Breast epithelium (tissue), 4 donors: ENCODE data around the gene CTCF. TPM values are rescaled to one million over a fixed set of nuclear protein-coding genes. Genes with fewer than 3 reads are reported as not detected.
A peak's percentile ranks its signal among the peaks of the same experiment; 100 is the strongest.

Experiments
- DNase-seq, 2 donors: peaks; one replicate each; pipeline ENCODE4 v3.0.0-alpha.2; 2019; ENCODE audit warnings: low spot score in 2 of 2
- H3K27ac ChIP-seq, 2 donors: fragments of 200-600 bp; sonication (generic) in 1 of 2; one replicate each; pipeline ENCODE4 v1.5.1; 2016 to 2019; ENCODE audit warnings: mild to moderate bottlenecking in 1 of 2
- H3K27me3 ChIP-seq, 2 donors: fragments of 200-600 bp; sonication (generic) in 1 of 2; one replicate each; pipeline versions ENCODE4 v1.5.1 to v1.6.0; 2017 to 2019; ENCODE audit warnings: control low read depth in 1 of 2, mild to moderate bottlenecking in 1 of 2
- H3K36me3 ChIP-seq: fragments of 200-600 bp; one replicate; pipeline ENCODE4 v1.5.1; 2019
- H3K4me1 ChIP-seq, 2 donors: fragments of 200-600 bp; sonication (generic); one replicate each; pipeline ENCODE4 v1.5.1; 2016 to 2019; ENCODE audit warnings: control low read depth in 1 of 2
- H3K4me3 ChIP-seq, 3 donors: fragments of 200-600 bp; sonication (generic); 1 replicate in 2 of 3; 2 replicates in 1 of 3; pipeline ENCODE4 v1.5.1; 2016 to 2019; ENCODE audit warnings: mild to moderate bottlenecking in 3 of 3, moderate library complexity in 2 of 3
- H3K9me3 ChIP-seq, 2 donors: fragments of 200-600 bp; sonication (generic) in 1 of 2; one replicate each; pipeline ENCODE4 v1.5.1; 2016 to 2019; ENCODE audit warnings: control low read depth in 1 of 2
- CTCF ChIP-seq, 3 donors: fragments of 450-650 bp; IDR thresholded peaks; one replicate each; pipeline ENCODE4 v1.5.1; 2016 to 2017; ENCODE audit warnings: antibody characterized with exemption in 3 of 3, mild to moderate bottlenecking in 3 of 3, moderate library complexity in 3 of 3
- POLR2A ChIP-seq: fragments of 450-650 bp; IDR thresholded peaks from one replicate; pipeline ENCODE4 v1.6.1; 2016; ENCODE audit warnings: antibody characterized with exemption, mild to moderate bottlenecking, moderate library complexity
- POLR2AphosphoS5 ChIP-seq, 3 donors: sonication (generic); formaldehyde crosslinking; IDR thresholded peaks; one replicate each; pipeline ENCODE4 v1.6.1; 2017; ENCODE audit warnings: antibody characterized with exemption in 3 of 3
- intact Hi-C: fragments of 100-400 bp; cut with DNase I; formaldehyde crosslinking; loops from one replicate; pipeline ENCODE4 v1.15.1; 2023; ENCODE audit warnings: low total_unique reads
- total RNA-seq, 3 donors: library from RNA; depleted of rRNA; stranded (reverse); fragments of >200 nt; gene quantifications; one replicate each; pipeline ENCODE4 v1.1.0, GENCODE V29; 2016

Gene CTCF
- total RNA-seq, 3 donors from 2014 or later, result 27.8 to 51.7 (median 38.0) TPM

DNA sequence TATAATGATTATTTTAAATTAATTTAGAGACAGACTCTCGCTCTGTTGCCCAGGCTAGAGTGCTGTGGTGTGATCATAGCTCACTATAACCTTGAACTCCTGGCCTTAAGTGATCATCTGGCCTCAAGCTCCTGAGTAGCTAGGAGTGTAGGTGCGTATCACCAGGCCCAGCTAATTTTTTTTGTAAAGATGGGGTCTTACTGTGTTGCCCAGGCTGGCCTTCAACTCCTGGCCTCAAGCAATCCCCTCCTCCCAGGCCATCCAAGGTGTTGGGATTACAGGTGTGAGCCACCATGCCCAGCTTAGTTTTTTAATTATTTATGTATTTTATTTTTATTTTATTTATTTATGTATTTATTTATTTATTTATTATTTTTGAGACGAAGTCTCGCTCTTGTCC is 17.9 kb downstream of the CTCF start:
- no peaks in the 10 kb centered on the region for H3K9me3 ChIP-seq
- no peak overlapping the region for H3K4me3 ChIP-seq
- no peak for TF ChIP-seq CTCF (IDR thresholded peaks at IDR 0.05)
- TF ChIP-seq POLR2AphosphoS5 (IDR thresholded peaks at IDR 0.05), result no peak
- no peak for TF ChIP-seq POLR2A
- H3K27ac ChIP-seq, result no peak overlapping the region
- no peaks in the 10 kb centered on the region for H3K36me3 ChIP-seq
- intact Hi-C loops, result loop anchor here (10.0 kb wide), 1 partner anchor 835 kb away; no protein-coding TSS in a partner anchor
- DNase-seq, result no peak
- H3K27me3 ChIP-seq, result no peaks in the 10 kb centered on the region
- H3K4me1 ChIP-seq, result no peaks in the 10 kb centered on the region

DNA sequence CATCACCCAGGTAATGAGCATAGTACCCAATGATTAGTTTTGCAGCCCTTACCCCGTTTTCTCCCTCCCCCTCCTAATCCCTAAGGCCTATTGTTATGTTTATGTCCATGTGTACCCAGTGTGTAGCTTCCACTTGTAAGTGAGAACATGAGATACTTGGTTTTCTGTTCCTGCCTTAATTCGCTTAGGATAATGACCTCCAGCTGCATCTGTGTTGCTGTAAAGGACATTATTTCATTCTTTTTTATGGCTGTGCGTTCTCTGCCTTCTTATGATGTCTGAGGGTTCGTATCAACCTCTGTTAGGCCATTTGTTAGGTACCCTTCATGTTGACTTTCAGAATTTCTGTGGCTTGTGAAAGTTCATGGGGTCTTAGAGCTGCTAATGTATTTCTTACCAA is 31.0 kb downstream of the CTCF start:
- intact Hi-C loops, result no loop called here
- Histone ChIP-seq H3K27me3 (no peaks in the 10 kb centered on the region), H3K27ac (no peak overlapping the region), H3K4me1 (no peaks in the 10 kb centered on the region), H3K36me3 (no peaks in the 10 kb centered on the region), H3K9me3 (no peaks in the 10 kb centered on the region), H3K4me3 (no peak overlapping the region)
- TF ChIP-seq CTCF (IDR thresholded peaks at IDR 0.05), result no peak
- TF ChIP-seq POLR2A, result no peak
- no peak for TF ChIP-seq POLR2AphosphoS5 (IDR thresholded peaks at IDR 0.05)
- DNase-seq, result no peak

DNA sequence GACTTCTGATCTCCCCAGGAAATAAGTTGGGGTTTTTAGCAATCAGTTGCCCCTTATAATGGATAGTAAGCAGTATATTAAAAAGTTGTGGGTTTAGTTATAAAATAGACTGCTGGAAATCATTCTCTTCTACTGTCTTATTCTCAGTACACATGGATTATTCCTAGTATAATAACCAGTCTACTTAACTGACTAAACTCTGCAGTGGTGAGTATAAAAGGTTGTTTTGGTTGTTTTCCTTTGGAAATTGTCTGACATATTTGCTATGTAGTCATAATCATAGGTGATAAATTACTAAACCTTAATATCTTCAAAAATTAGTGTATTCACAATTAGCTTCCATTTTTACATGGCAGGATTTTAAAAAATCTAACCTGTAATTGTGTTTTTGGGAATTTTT is 31.4 kb downstream of the CTCF start:
- TF ChIP-seq POLR2A, result no peak
- TF ChIP-seq POLR2AphosphoS5 (IDR thresholded peaks at IDR 0.05), result no peak
- TF ChIP-seq CTCF (IDR thresholded peaks at IDR 0.05), result no peak
- Histone ChIP-seq H3K4me3 (no peak overlapping the region), H3K27ac (no peak overlapping the region), H3K36me3 (no peaks in the 10 kb centered on the region), H3K27me3 (no peaks in the 10 kb centered on the region), H3K4me1 (no peaks in the 10 kb centered on the region), H3K9me3 (no peaks in the 10 kb centered on the region)
- no peak for DNase-seq
- intact Hi-C loops, result no loop called here

GRCh38 chr16:67594256-67594915 is 32.1 kb downstream of the CTCF start:
- Histone ChIP-seq H3K4me3 (no peak overlapping the region), H3K9me3 (no peaks in the 10 kb centered on the region), H3K27me3 (no peaks in the 10 kb centered on the region), H3K36me3 (no peaks in the 10 kb centered on the region), H3K27ac (peak overlapping the region; percentile 8 to 58), H3K4me1 (no peaks in the 10 kb centered on the region)
- no peak for TF ChIP-seq POLR2AphosphoS5 (IDR thresholded peaks at IDR 0.05)
- no peak for TF ChIP-seq CTCF (IDR thresholded peaks at IDR 0.05)
- TF ChIP-seq POLR2A, result no peak
- intact Hi-C loops, result no loop called here
- DNase-seq, result no peak

GRCh38 chr16:67594956-67595355 is 32.6 kb downstream of the CTCF start:
- H3K27me3 ChIP-seq, result no peaks in the 10 kb centered on the region
- H3K4me1 ChIP-seq, result no peaks in the 10 kb centered on the region
- intact Hi-C loops, result no loop called here
- TF ChIP-seq POLR2A (no peak), CTCF (IDR thresholded peaks at IDR 0.05) (no peak), POLR2AphosphoS5 (IDR thresholded peaks at IDR 0.05) (no peak)
- no peaks in the 10 kb centered on the region for H3K9me3 ChIP-seq
- no peaks in the 10 kb centered on the region for H3K36me3 ChIP-seq
- no peak overlapping the region for H3K4me3 ChIP-seq
- peak in 1 of 2 donors; percentile 40 for DNase-seq
- peak overlapping the region; percentile 8 to 58 for H3K27ac ChIP-seq
